AML-193 (cell line): ENCODE data around the gene HTR2A.
A peak's percentile ranks its signal among the peaks of the same experiment; 100 is the strongest.

Experiments
- DNase-seq, 2 experiments: peaks; one replicate each; lab custom pipeline; 2025; lab: John Stamatoyannopoulos, UW

Gene HTR2A

DNA sequence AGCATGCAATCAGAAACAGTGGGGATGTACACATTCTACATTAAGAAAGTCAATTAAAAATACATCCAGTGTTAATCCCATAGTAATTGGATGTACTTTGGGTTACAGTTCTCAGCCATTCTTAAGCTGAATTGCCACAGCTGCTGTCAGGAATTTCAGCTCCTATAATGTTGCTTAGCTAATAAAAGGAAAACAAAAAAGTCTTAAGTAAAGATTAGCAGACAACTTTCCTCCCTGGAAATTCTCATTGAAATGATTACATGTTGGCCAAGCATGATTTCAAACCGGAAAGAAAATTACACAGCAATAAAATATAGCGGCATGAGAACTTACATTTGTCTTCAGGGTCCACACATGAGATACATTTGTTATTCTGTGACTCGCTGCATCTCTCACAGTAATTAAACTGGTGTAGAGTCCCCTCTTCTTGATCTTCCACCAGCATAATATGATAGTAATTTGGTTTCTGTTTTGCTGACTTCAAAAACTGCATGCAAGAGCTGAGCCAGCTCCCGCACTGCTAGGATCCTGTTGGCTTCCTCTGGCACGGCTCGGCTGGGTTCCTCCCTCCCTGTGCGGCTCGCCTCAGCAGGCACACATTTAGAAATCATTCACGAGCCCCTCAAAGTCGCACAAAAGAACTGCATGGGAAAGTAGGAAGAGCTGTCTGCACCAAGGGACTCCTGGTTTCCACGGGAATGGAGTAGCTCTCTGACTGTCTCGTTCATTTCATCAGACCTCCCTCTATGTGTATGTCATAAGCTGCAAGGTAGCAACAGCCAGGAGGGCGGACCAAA lies at the start of gene HTR2A:
HTR2A (minus strand) TSS at position 713 of the 797 bp plus-strand sequence. CDS start 1,147 bp downstream, outside the sequence.
- DNase-seq = peak; percentile 48 to 66

DNA sequence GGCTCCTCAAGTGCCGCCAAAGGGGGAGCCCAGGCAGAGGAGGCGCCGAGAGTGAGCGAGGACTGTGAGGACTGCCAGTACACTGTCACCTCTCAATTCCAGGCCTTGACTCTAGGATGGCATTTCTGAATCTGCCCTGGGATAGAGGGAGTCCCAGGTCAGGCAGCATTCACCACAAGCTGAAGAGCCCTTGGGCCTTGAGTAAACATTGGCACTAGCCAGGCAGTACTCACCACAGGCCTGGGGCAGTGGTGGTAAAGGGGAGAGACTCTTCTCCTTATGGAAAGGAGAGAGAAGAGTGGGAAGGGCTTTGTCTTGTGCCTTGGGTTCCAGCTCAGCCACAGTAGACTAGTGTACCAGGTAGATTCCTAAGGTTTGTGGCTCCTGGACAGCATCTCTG lies 39.7 kb upstream of the HTR2A start:
- no peak for DNase-seq

- DNase-seq = no peak
Observed at GRCh38 chr13:46934749-46935148, 37.9 kb upstream of the HTR2A start.

DNA sequence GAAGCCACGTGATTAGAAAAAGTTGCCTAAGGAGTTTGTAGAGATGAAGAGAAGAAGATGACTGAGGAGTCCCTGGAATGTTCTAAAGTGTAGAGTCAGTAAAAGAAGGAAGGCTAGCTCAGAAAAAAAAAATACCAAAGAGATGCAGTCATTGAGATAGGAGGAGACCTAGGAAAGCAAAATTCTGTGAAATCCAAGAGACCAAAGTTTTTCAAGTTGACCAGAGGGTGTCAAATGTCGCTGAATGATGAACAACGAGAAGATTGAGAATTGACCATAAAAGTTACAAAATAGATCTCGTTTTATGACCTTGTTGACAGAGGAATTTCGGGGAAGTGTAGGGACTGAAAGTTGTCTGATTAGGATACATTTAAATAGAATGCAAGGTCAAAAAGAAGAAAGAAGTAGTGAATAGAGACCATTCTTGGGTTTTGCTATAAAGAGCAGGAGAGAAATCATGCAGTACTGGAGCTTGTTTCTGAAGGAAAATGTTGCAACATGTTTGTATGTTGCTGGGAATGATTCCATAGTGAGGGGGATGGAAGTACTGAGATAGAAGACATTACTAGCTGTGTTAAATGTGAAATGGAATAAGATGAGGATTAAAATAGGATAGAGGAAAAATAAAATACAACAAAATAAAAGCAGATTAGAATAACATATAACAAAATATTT lies 30.2 kb upstream of the HTR2A start:
- DNase-seq = no peak

- DNase-seq = no peak
Observed at GRCh38 chr13:46925486-46925885, 28.6 kb upstream of the HTR2A start.

GRCh38 chr13:46914341-46914740 lies 17.5 kb upstream of the HTR2A start:
- no peak for DNase-seq

- DNase-seq = no peak
Observed at GRCh38 chr13:46913757-46914156, 16.9 kb upstream of the HTR2A start.

DNA sequence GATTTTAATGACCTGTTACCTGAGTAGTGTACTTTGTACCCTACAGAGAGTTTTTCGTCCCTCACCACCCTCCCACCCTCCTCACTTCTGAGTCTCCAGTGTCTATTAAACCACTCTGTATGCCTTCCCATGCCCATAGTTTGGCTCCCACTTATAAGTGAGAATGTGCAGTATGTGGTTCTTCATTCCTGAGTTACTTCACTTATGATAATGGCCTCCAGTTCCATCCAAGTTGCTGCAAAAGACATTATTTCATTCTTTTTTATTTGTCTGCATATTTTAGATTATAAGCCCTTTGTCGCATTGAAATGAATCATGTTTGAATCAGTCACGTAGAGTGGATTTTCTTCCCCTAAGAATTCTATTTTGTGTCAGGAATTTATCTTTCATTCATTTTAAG lies 12.2 kb upstream of the HTR2A start:
- DNase-seq = no peak

GRCh38 chr13:46908501-46908900 lies 11.6 kb upstream of the HTR2A start:
- DNase-seq = no peak

DNA sequence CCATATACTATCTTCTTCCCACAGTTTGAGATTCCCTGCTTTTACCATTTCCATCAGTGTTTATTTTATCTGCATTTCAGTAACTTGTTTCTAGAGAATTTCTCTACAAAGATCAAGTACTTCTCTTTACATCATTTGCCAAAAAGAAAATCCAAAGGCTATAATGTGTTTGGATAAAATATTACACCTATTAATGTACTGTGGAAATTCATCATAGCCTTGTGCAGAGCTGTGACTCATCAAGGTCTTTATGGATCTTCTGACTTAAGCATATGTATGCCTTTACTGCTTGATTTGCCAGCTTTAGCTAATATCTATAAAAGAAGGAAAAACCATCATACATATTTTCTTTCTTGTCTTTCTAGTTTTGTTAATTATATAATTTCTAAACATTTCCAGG lies 9.6 kb upstream of the HTR2A start:
- DNase-seq = no peak

DNA sequence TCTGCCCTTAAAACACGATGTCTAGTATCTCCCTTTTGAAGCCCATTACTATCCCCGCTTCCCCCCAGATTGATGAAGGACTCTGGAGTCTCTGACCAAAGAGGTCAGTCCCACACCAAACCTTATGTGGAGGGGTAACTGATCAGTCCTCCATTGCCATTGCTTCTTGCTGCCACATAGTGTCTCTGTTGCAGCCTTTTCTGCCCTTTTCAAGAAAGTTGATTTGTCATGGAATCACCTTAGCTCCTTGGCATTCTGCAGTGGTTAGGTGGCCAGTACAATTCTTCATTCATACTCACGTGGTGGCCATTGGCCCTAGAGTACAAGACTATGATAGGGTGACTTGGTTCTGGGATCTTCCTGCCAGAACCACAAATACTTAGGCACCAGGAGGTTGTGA lies 8.4 kb upstream of the HTR2A start:
- peak; percentile 26 to 28 for DNase-seq

DNA sequence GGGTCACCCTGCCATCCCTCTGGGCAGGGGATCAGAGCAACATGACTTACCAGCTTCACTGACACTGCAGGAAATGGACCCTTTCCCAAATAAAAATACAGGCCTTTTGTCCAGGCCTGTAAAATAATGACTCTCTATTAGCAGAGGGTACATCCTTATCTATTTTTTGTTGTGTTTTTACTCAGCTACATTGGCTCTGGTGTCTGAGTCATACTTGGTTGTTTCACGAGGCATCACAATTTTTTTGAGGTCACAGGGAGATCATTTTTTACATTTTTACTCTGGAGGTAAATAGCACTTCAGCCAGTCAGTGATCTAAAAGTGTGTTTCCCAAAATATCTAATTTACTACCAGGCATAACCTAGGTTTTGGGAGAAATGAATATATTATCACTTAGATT lies 6.9 kb upstream of the HTR2A start:
- no peak for DNase-seq

- DNase-seq = no peak
Observed at GRCh38 chr13:46901721-46902120, 4.9 kb upstream of the HTR2A start.

DNA sequence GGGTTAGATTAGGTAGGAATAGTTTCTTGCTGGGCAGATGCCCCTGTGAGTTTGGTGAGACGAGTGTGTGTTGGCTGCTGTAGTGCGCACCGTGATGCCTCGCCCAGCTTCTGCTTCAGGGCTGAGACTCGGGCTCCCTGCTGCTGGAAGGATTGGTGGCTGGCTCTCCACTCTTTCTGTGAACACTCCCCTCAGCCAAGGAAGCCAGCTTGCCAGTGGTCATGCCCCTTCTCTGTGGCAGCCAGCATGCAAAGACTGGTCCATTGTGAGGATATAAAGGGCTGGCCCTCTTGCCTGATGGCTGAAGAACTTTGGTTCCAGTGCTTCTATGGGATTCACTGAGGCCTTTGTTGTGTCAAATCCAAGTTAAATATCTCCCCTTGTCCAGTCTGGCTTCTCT lies 2.9 kb upstream of the HTR2A start:
- DNase-seq = no peak

GRCh38 chr13:46895381-46895780 lies 1.5 kb downstream of the HTR2A start:
- DNase-seq = no peak

GRCh38 chr13:46894568-46894967 lies 2.3 kb downstream of the HTR2A start:
- peak in 1 of 2 experiments; percentile 63 for DNase-seq

- DNase-seq = peak; percentile 77 to 83
Observed at GRCh38 chr13:46893798-46894560, 2.9 kb downstream of the HTR2A start.

GRCh38 chr13:46893221-46893740 lies 3.6 kb downstream of the HTR2A start:
- DNase-seq = no peak

GRCh38 chr13:46885018-46885417 lies 11.8 kb downstream of the HTR2A start:
- no peak for DNase-seq

- no peak for DNase-seq
Observed at GRCh38 chr13:46884531-46884930, 12.3 kb downstream of the HTR2A start.

DNA sequence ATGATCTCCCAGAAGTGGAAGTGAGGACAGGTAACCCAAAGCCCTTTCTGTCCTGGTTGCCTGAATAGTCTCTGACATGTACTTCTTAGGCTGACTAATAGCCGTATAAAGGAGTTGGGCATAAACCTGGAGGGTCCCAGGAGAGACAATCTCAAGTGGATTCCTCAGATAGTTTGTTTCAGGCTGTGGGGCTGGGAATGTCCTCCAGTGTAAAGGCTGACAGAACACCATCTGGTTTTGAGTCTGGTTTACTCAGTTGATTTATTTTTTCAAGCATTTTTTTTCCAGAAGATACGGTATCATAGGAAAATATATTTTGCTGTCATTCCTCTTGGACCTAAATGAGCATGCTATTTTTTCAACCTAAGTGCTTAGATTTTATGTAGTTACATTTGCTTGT lies 15.2 kb downstream of the HTR2A start:
- no peak for DNase-seq

DNA sequence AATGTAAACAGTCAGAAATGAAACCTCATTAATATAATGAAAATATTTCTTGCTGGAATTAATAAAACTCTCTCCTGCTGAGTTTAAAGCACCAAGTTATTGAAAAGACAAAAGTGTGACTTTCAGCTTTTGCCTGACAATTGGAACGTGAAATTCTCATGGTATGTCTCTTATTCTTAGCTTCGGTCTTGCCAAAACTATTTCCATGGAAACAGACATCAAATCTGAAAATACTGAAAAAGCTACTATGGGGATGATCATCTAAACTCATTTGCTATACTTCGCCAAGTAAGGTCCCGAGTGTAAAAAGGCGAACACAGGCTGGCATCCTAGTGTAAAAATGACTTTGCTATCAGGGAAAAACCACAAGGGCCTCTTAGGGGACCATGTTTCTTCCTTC lies 22.8 kb downstream of the HTR2A start:
- no peak for DNase-seq

GRCh38 chr13:46871557-46871956 lies 25.3 kb downstream of the HTR2A start:
- DNase-seq = no peak
